ENCODE data around the gene PLAGL2.

- TF ChIP-seq POLR2A (IDR thresholded peaks at IDR 0.05; ENCODE audit: low read depth, low read length) (no peak), CTCF (conservative IDR thresholded peaks at IDR 0.05; ENCODE audit: low read depth, low read length) (no peak)
These were observed 550 bp downstream of the PLAGL2 start for GRCh38 chr20:32206760-32207625.

Data from IMR-90 (cell line).